Hepatocyte (in vitro differentiated cells): ENCODE data around the gene PPP2R2B. TPM values are rescaled to one million over a fixed set of nuclear protein-coding genes. Genes with fewer than 3 reads are reported as not detected.

Experiments
- DNase-seq: peaks from one replicate; pipeline ENCODE4 v3.0.0-alpha.2; 2016; ENCODE audit warnings: low spot score
- H2AFZ ChIP-seq: fragments of 200-600 bp; sonication (generic); 2 replicates; pipeline ENCODE4 v1.6.0; 2016; ENCODE audit warnings: antibody characterized with exemption, mild to moderate bottlenecking
- H3K27ac ChIP-seq: fragments of 200-600 bp; sonication (generic); 2 replicates; pipeline ENCODE4 v1.5.1; 2016; ENCODE audit warnings: mild to moderate bottlenecking
- H3K27me3 ChIP-seq: fragments of 200-600 bp; sonication (generic); 2 replicates; pipeline ENCODE4 v1.6.1; 2016
- H3K36me3 ChIP-seq: fragments of 200-600 bp; sonication (generic); replicated peaks from 2 replicates; pipeline ENCODE4 v1.5.1; 2016; ENCODE audit warnings: low read depth; ENCODE audit not compliant: insufficient read depth
- H3K4me1 ChIP-seq: fragments of 200-600 bp; sonication (generic); 2 replicates; pipeline ENCODE4 v1.5.1; 2016; ENCODE audit warnings: mild to moderate bottlenecking, moderate library complexity; ENCODE audit not compliant: insufficient read depth
- H3K4me2 ChIP-seq: fragments of 200-600 bp; sonication (generic); 2 replicates; pipeline ENCODE4 v1.6.0; 2016
- H3K4me3 ChIP-seq: fragments of 200-600 bp; sonication (generic); 2 replicates; pipeline ENCODE4 v1.5.1; 2016; ENCODE audit warnings: mild to moderate bottlenecking
- H3K79me2 ChIP-seq: fragments of 200-600 bp; sonication (generic); 2 replicates; pipeline ENCODE4 v1.6.0; 2017; ENCODE audit warnings: mild to moderate bottlenecking
- H3K9me2 ChIP-seq: fragments of 200-600 bp; sonication (generic); replicated peaks from 2 replicates; pipeline ENCODE4 v1.6.0; 2017; ENCODE audit warnings: mild to moderate bottlenecking; ENCODE audit not compliant: insufficient read depth
- H3K9me3 ChIP-seq: fragments of 200-600 bp; sonication (generic); 2 replicates; pipeline ENCODE4 v1.5.1; 2016; ENCODE audit warnings: low read depth, mild to moderate bottlenecking
- H4K20me1 ChIP-seq: fragments of 200-600 bp; sonication (generic); 2 replicates; pipeline ENCODE4 v1.6.0; 2016; ENCODE audit warnings: mild to moderate bottlenecking; ENCODE audit not compliant: insufficient read depth, poor library complexity, severe bottlenecking
- EZH2 ChIP-seq: fragments of 200-600 bp; sonication (generic); IDR thresholded peaks from 2 replicates; pipeline ENCODE4 v1.6.1; 2016; ENCODE audit warnings: antibody characterized with exemption, mild to moderate bottlenecking, borderline replicate concordance
- EZH2phosphoT487 ChIP-seq: fragments of 200-600 bp; sonication (generic); IDR thresholded peaks from one replicate; pipeline ENCODE4 v1.6.1; 2018; ENCODE audit warnings: antibody characterized with exemption, mild to moderate bottlenecking, low read depth, moderate library complexity; ENCODE audit not compliant: unreplicated experiment, severe bottlenecking
- WGBS: methylation state at CpG from one replicate; pipeline ENCODE4 v1.1.6; 2016; ENCODE audit warnings: low lambda C conversion rate; ENCODE audit errors: missing lambda C conversion rate; 5-methylcytosine and 5-hydroxymethylcytosine counted together
- polyA plus RNA-seq: library from polyadenylated mRNA; unstranded; fragments of >200 nt; fragmentation: Nextera tagmentation; extraction: Ambion mirVana; gene quantifications from 2 replicates; pipeline ENCODE4 v1.2.1, GENCODE V29; 2016
- total RNA-seq: library from RNA; depleted of rRNA; stranded (reverse); fragments of >200 nt; gene quantifications from 2 replicates; pipeline ENCODE4 v1.2.3, GENCODE V29; 2014
- TF ChIP-seq, protein P1 (sequence below): fragments of 200-600 bp; sonication (generic); IDR thresholded peaks from 2 replicates; pipeline ENCODE4 v1.5.1; 2016; ENCODE audit warnings: antibody characterized with exemption, mild to moderate bottlenecking; ENCODE audit not compliant: poor library complexity

Gene PPP2R2B
- total and polyA plus RNA-seq, 2 experiments from 2014 or later: 2.3 to 3.2 TPM

DNA sequence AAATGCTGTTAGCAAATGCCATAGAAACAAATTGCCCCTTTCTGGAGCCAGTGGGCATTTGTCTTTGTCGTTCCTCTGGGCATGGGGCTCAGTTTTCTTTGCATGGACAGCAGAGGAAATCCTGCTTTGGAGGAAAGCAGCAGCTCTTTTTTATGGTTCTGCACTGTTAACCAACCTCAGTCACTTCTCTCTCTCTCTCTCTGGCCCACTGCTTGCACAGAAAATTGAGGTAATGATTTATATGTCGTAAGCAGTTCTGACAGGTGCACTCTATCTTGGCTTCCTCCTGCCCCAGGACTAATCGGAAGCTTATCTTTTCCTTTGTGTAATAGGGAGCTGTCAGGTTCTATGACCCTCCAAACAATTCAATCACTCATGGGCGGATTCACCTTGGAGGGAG is 202.9 kb downstream of the PPP2R2B start:
- H3K27ac ChIP-seq: no peak overlapping the region
- no peaks in the 10 kb centered on the region for H3K79me2 ChIP-seq
- H3K9me3 ChIP-seq: no peaks in the 10 kb centered on the region
- WGBS: 61% methylated on average over 4 of the region's 4 CpGs
- H3K4me2 ChIP-seq: no peak overlapping the region
- no peaks in the 10 kb centered on the region for H3K9me2 ChIP-seq
- TF ChIP-seq EZH2phosphoT487 (no peak), EZH2 (no peak)
- TF ChIP-seq, protein P1, sequence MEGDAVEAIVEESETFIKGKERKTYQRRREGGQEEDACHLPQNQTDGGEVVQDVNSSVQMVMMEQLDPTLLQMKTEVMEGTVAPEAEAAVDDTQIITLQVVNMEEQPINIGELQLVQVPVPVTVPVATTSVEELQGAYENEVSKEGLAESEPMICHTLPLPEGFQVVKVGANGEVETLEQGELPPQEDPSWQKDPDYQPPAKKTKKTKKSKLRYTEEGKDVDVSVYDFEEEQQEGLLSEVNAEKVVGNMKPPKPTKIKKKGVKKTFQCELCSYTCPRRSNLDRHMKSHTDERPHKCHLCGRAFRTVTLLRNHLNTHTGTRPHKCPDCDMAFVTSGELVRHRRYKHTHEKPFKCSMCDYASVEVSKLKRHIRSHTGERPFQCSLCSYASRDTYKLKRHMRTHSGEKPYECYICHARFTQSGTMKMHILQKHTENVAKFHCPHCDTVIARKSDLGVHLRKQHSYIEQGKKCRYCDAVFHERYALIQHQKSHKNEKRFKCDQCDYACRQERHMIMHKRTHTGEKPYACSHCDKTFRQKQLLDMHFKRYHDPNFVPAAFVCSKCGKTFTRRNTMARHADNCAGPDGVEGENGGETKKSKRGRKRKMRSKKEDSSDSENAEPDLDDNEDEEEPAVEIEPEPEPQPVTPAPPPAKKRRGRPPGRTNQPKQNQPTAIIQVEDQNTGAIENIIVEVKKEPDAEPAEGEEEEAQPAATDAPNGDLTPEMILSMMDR: no peak
- H2AFZ ChIP-seq: no peak overlapping the region
- H3K36me3 ChIP-seq: no peaks in the 10 kb centered on the region
- H3K4me1 ChIP-seq: no peaks in the 10 kb centered on the region
- H3K27me3 ChIP-seq: no peaks in the 10 kb centered on the region
- H4K20me1 ChIP-seq: no peaks in the 10 kb centered on the region
- DNase-seq: no peak
- no peak overlapping the region for H3K4me3 ChIP-seq

GRCh38 chr5:146672866-146673265 is 205.7 kb downstream of the PPP2R2B start:
- DNase-seq: no peak
- Histone ChIP-seq H3K4me2 (no peak overlapping the region), H3K9me3 (no peaks in the 10 kb centered on the region), H3K79me2 (no peaks in the 10 kb centered on the region), H2AFZ (no peak overlapping the region), H3K27me3 (no peaks in the 10 kb centered on the region), H3K9me2 (no peaks in the 10 kb centered on the region), H4K20me1 (no peaks in the 10 kb centered on the region), H3K36me3 (no peaks in the 10 kb centered on the region), H3K4me3 (no peak overlapping the region), H3K27ac (no peak overlapping the region), H3K4me1 (no peaks in the 10 kb centered on the region)
- 96% methylated on average over 1 of the region's 1 CpG for whole genome bisulfite sequencing
- TF ChIP-seq EZH2 (no peak), EZH2phosphoT487 (no peak)

DNA sequence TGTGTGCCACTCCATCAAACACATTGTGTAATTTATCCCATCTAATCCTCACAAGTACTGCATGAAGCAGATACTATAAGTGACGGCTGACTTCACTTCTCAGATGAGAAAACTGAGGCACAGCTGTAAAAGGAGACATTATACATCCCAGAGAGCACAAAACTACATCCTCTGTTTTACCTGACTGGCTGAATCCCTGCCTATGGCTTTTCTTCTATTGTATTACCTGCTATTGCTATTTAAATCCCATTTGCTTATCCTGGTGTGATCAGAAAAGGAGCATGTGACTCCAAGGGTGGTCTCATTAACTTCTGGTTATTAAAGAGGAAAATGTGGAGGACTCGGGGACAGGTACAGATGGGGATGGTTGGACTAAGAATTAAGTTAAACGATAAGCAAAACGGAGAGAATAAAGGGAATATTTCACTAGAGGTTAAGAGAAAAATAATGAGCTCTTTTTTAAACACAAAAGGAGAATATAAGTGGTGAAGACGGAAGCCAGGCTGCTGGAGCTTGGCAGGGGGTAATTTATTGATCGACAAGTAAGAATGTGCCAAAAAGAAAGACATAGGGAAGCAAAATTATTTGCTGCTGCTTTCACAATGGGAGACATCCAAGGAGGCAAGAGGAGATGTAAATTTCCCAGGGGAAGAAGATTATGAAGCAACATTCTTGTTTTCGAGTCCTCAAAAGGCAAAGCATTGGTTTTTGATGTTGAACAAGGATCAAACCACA is 206.8 kb downstream of the PPP2R2B start:
- Histone ChIP-seq H3K4me2 (no peak overlapping the region), H3K4me3 (no peak overlapping the region), H3K27me3 (no peaks in the 10 kb centered on the region), H3K9me3 (no peaks in the 10 kb centered on the region), H3K9me2 (no peaks in the 10 kb centered on the region), H4K20me1 (no peaks in the 10 kb centered on the region), H2AFZ (no peak overlapping the region), H3K27ac (no peak overlapping the region), H3K36me3 (no peaks in the 10 kb centered on the region), H3K79me2 (no peaks in the 10 kb centered on the region), H3K4me1 (no peaks in the 10 kb centered on the region)
- DNase-seq: no peak
- TF ChIP-seq, protein P1: no peak
- TF ChIP-seq EZH2phosphoT487 (no peak), EZH2 (no peak)
- WGBS: 78% methylated on average over 7 of the region's 7 CpGs

GRCh38 chr5:146669656-146670055 is 208.9 kb downstream of the PPP2R2B start:
- H3K9me3 ChIP-seq: no peaks in the 10 kb centered on the region
- H3K4me3 ChIP-seq: no peak overlapping the region
- H2AFZ ChIP-seq: no peak overlapping the region
- TF ChIP-seq EZH2 (no peak), EZH2phosphoT487 (no peak)
- TF ChIP-seq, protein P1: no peak
- H3K9me2 ChIP-seq: no peaks in the 10 kb centered on the region
- H3K27ac ChIP-seq: no peak overlapping the region
- no peaks in the 10 kb centered on the region for H3K27me3 ChIP-seq
- H3K79me2 ChIP-seq: no peaks in the 10 kb centered on the region
- no peaks in the 10 kb centered on the region for H3K4me1 ChIP-seq
- no peaks in the 10 kb centered on the region for H4K20me1 ChIP-seq
- DNase-seq: no peak
- no peak overlapping the region for H3K4me2 ChIP-seq
- WGBS: 57% methylated on average over 3 of the region's 3 CpGs
- H3K36me3 ChIP-seq: no peaks in the 10 kb centered on the region
